Epithelial cell of esophagus (primary cell): Measurements from ENCODE around the gene ERICH6.
A peak's percentile ranks its signal among the peaks of the same experiment; 100 is the strongest.

Experiments used
- DNase-seq: peaks from one replicate; pipeline ENCODE4 v3.0.0; 2010; ENCODE audit warnings: low read depth
- H3K4me3 ChIP-seq: 2 replicates; pipeline ENCODE4 v1.5.1; 2011; ENCODE audit warnings: mild to moderate bottlenecking, low read length, control low read depth
- TF ChIP-seq, protein P1 (sequence below): IDR thresholded peaks from 2 replicates; pipeline ENCODE4 v1.5.1; 2011; ENCODE audit warnings: low read depth, mild to moderate bottlenecking, low read length, control low read depth, inconsistent platforms; ENCODE audit not compliant: insufficient read depth; ENCODE audit errors: missing control alignments

ERICH6 gene

GRCh38 chr3:150745832-150746231 lies 42.1 kb upstream of the ERICH6 start:
- TF ChIP-seq, protein P1, sequence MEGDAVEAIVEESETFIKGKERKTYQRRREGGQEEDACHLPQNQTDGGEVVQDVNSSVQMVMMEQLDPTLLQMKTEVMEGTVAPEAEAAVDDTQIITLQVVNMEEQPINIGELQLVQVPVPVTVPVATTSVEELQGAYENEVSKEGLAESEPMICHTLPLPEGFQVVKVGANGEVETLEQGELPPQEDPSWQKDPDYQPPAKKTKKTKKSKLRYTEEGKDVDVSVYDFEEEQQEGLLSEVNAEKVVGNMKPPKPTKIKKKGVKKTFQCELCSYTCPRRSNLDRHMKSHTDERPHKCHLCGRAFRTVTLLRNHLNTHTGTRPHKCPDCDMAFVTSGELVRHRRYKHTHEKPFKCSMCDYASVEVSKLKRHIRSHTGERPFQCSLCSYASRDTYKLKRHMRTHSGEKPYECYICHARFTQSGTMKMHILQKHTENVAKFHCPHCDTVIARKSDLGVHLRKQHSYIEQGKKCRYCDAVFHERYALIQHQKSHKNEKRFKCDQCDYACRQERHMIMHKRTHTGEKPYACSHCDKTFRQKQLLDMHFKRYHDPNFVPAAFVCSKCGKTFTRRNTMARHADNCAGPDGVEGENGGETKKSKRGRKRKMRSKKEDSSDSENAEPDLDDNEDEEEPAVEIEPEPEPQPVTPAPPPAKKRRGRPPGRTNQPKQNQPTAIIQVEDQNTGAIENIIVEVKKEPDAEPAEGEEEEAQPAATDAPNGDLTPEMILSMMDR, result no peak
- DNase-seq, result no peak
- H3K4me3 ChIP-seq, result no peak overlapping the region

DNA sequence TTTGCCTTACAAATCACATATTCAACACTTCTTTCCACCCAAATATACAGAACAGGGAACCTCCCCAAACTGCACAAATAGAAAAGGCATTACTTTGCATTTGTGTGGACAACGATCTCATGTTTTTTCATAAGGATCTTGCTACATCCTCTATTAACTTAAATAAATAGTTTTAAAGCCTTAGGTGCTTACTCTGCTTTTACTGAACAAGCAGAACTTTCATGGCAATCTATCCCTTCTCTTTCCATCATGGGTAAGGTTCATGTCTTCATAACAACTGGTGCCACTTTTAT lies 41.1 kb upstream of the ERICH6 start:
- TF ChIP-seq, protein P1, result no peak
- DNase-seq, result no peak
- no peak overlapping the region for H3K4me3 ChIP-seq

GRCh38 chr3:150744041-150744918 lies 40.6 kb upstream of the ERICH6 start:
- TF ChIP-seq, protein P1, result no peak
- DNase-seq, result peak; percentile 71
- H3K4me3 ChIP-seq, result no peak overlapping the region

DNA sequence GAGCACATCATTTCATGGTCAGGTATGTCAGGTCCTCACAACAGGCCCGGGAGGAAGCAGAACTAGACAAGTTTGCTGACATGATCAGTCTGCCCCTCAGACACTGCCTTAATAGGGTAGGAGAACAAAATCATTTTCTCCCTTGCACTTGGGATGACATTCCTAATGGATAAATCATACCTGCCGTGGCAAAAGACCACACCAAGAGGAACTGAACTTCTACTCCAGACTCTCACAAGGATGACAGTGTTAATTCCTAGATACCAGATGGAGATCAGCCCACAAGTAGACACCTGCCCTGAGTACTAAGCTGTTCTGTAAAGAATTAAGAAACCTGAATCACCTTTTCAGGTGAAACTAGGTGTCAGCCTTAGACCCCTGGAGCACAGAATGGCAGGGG lies 39.8 kb upstream of the ERICH6 start:
- DNase-seq, result peak; percentile 95
- TF ChIP-seq, protein P1, result no peak
- H3K4me3 ChIP-seq, result no peak overlapping the region

GRCh38 chr3:150742679-150743078 lies 39.0 kb upstream of the ERICH6 start:
- DNase-seq, result no peak
- no peak overlapping the region for H3K4me3 ChIP-seq
- TF ChIP-seq, protein P1, result no peak

DNA sequence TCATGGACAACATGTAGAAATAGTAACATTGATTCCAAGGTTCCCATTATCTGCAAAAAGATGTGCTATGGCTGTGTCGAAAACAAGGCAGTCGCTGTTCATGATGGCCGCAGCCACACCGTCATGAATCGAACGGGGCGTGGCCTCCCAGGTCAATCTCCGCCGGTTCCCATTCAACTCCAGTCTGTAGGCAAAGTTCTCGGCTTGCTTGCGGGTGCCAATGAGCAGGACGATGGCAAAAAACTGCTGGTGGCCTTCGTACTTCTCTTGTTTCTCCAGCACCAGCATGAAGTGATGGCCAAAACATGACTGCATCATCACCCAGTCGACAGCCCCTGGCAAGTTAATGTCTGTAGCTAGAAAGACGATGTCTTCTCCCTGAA lies 38.4 kb upstream of the ERICH6 start:
- no peak overlapping the region for H3K4me3 ChIP-seq
- TF ChIP-seq, protein P1, result no peak
- DNase-seq, result no peak
